GM12878 (cell line): ENCODE results near the gene THRB. TPM values are rescaled to one million over a fixed set of nuclear protein-coding genes. Genes with fewer than 3 reads are reported as not detected.

ENCODE experiments used
- ATF7 ChIP-seq: fragments of 450-650 bp; IDR thresholded peaks from 2 replicates; pipeline ENCODE4 v1.6.1; 2016; ENCODE audit warnings: low read depth, mild to moderate bottlenecking
- CHD2 ChIP-seq: IDR thresholded peaks from 2 replicates; pipeline ENCODE4 v1.6.1; 2011; ENCODE audit warnings: low read depth, low read length, improper control_type of control experiment, borderline replicate concordance
- EP300 ChIP-seq, 2 experiments: fragments of 150-350 bp in 1 of 2; IDR thresholded peaks; 2 replicates each; pipeline ENCODE4 v1.6.1; 2011 to 2012; ENCODE audit warnings: low read depth in 2 of 2, low read length in 2 of 2, borderline replicate concordance in 1 of 2, improper control_type of control experiment in 1 of 2, inconsistent platforms in 1 of 2; ENCODE audit not compliant: control insufficient read depth in 1 of 2
- FOS ChIP-seq: IDR thresholded peaks from 3 replicates; pipeline ENCODE4 v1.6.1; 2011; ENCODE audit warnings: borderline replicate concordance; ENCODE audit not compliant: insufficient read length; ENCODE audit errors: extremely low read depth
- FOXK2 ChIP-seq: fragments of 450-650 bp; IDR thresholded peaks from 2 replicates; pipeline ENCODE4 v1.6.1; 2017; ENCODE audit warnings: mild to moderate bottlenecking, moderate library complexity
- HCFC1 ChIP-seq: fragments of 150-350 bp; IDR thresholded peaks from 2 replicates; pipeline ENCODE4 v1.6.1; 2014; ENCODE audit warnings: low read length
- HDAC2 ChIP-seq: fragments of 200-600 bp; sonication (generic); IDR thresholded peaks from 2 replicates; pipeline ENCODE4 v1.6.1; 2017
- KAT2A ChIP-seq: conservative IDR thresholded peaks from 2 replicates; pipeline ENCODE4 v1.6.1; 2011; ENCODE audit warnings: low read depth, low read length; ENCODE audit not compliant: control insufficient read depth
- MEF2A ChIP-seq: IDR thresholded peaks from 2 replicates; pipeline ENCODE4 v1.6.1; 2011; ENCODE audit warnings: low read depth, mild to moderate bottlenecking, low read length, moderate library complexity; ENCODE audit not compliant: insufficient read depth
- MTA2 ChIP-seq: fragments of 450-650 bp; IDR thresholded peaks from 2 replicates; pipeline ENCODE4 v1.6.1; 2016; ENCODE audit warnings: low read depth, mild to moderate bottlenecking, moderate library complexity
- NFIC ChIP-seq: IDR thresholded peaks from 2 replicates; pipeline ENCODE4 v1.6.1; 2012; ENCODE audit warnings: low read depth, mild to moderate bottlenecking, inconsistent platforms, low read length, moderate library complexity
- SMARCA5 ChIP-seq: fragments of 450-650 bp; IDR thresholded peaks from 2 replicates; pipeline ENCODE4 v1.6.1; 2017; ENCODE audit warnings: mild to moderate bottlenecking
- SREBF2 ChIP-seq: IDR thresholded peaks from 2 replicates; pipeline ENCODE4 v1.6.1; 2012; ENCODE audit warnings: mild to moderate bottlenecking, low read length
- TCF7 ChIP-seq: IDR thresholded peaks from 2 replicates; pipeline ENCODE4 v1.6.1; 2014; ENCODE audit warnings: antibody characterized with exemption, borderline replicate concordance
- polyA plus RNA-seq, 11 experiments: library from polyadenylated mRNA; depleted of rRNA in 4 of 11; unstranded in 6 of 11; stranded (reverse) in 5 of 11; fragments of >200 nt; fragmentation: Nextera tagmentation in 4 of 11; fragmentation: Illumina TruSeq in 1 of 11; extraction: Ambion mirVana in 4 of 11; extraction: Trizol in 1 of 11; gene quantifications; 1 replicate in 1 of 11; 2 replicates in 10 of 11; pipeline versions ENCODE4 v1.2.1 to v1.2.3, GENCODE V29; 2011 to 2016; ENCODE audit warnings: inconsistent platforms in 2 of 11, missing spikeins in 2 of 11, low read depth in 1 of 11
- total RNA-seq, 4 experiments: library from RNA; depleted of rRNA in 3 of 4; stranded (reverse); fragments of >200 nt in 3 of 4; fragmentation: Illumina TruSeq in 1 of 4; extraction: Trizol in 1 of 4; gene quantifications; 2 replicates each; pipeline versions ENCODE4 v1.2.1 to v1.2.3, GENCODE V29; 2013 to 2021

THRB gene
- total and polyA plus RNA-seq, 10 of the 15 experiments (the other 5 are each of a cell fraction or from before 2014, with no cell fraction given), result 0.05 TPM; not detected in 9

DNA sequence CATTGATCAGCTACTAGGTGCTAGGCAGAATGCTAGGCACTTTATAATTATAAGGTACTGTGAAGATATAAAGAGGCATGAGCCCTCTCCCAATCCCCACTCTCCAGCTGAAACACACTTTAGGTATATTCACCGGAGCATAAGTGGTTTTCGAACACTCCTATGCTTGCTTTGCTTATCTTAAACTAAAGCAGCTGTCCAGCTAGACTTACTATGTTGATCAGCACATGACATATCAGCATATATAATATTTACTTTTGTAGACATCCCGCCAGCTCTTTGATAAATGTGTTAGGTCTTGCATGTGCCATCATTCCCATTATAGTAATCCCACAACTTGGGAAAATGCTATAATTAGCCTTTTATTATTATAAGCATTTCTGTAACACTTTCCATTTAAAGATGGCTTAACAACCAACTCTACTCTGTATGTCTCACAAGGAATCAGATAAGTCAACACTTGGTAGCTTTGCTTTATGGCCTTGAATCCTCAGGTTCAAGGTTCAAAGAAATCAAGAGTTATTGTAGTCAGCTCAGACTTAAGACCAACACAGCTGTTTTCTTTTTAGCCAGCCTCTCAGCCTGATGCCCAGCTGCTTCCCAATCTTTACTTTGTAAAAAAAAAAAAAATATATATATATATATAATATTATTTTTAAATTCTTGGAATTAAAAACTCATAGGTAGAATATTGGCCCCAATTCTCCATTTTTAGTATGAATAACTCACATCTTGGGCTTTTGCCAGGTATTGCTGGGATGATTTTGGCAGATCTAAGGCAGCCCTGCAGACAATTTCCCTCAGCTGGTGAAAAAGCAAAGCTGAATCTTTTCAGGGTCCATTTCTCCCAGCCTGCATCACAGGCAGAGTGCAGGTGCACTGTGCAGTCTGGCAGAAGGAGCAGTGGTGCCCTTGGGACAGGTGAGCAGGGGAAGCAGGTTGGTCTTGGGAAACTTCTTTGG is 104.2 kb downstream of the THRB start (continued):
- TF ChIP-seq EP300 (IDR thresholded peaks at IDR 0.05; ENCODE audit: borderline replicate concordance in 1 of 2, control insufficient read depth in 1 of 2, low read depth in 2 of 2, low read length in 2 of 2) (no peak), ATF7 (no peak), HCFC1 (no peak), KAT2A (no peak), TCF7 (no peak), FOXK2 (no peak), SMARCA5 (no peak), MEF2A (no peak), CHD2 (no peak), HDAC2 (no peak), NFIC (no peak), MTA2 (no peak), FOS (no peak), SREBF2 (no peak)
- TF ChIP-seq, all 136 proteins: peak for 0
